SU-DHL-6 (cell line): ENCODE data around the gene TDRD10.

Experiments used
- H2AFZ ChIP-seq: fragments of 200-600 bp; sonication (generic); 2 replicates; pipeline ENCODE4 v1.6.1; 2014; ENCODE audit warnings: low read depth, mild to moderate bottlenecking, moderate library complexity, mixed read lengths, antibody characterized with exemption, low read length; ENCODE audit not compliant: severe bottlenecking
- H3F3A ChIP-seq: fragments of 200-600 bp; shearing (Covaris generic); 2 replicates; pipeline ENCODE4 v1.6.0; 2016; ENCODE audit warnings: antibody characterized with exemption, mild to moderate bottlenecking; ENCODE audit not compliant: insufficient read depth
- H3K27ac ChIP-seq: fragments of 200-600 bp; sonication (generic); 2 replicates; pipeline ENCODE4 v1.5.1; 2016; ENCODE audit warnings: low read depth, mild to moderate bottlenecking, low read length, moderate library complexity, mixed read lengths
- H3K27me3 ChIP-seq: fragments of 200-600 bp; sonication (generic), shearing (Covaris generic); 2 replicates; pipeline ENCODE4 v1.6.0; 2014; ENCODE audit warnings: mild to moderate bottlenecking, low read length
- H3K36me3 ChIP-seq: fragments of 200-600 bp; sonication (generic); 2 replicates; pipeline ENCODE4 v1.6.1; 2014; ENCODE audit warnings: mild to moderate bottlenecking, low read length, mixed read lengths
- H3K4me2 ChIP-seq: fragments of 300-600, 200-600 bp; shearing (Covaris generic), sonication (generic); 2 replicates; pipeline ENCODE4 v1.6.0; 2014; ENCODE audit warnings: low read length, low read depth, mild to moderate bottlenecking; ENCODE audit not compliant: poor library complexity, severe bottlenecking
- H3K4me3 ChIP-seq: fragments of 200-600 bp; sonication (generic); 2 replicates; pipeline ENCODE4 v1.5.1; 2014; ENCODE audit warnings: antibody characterized with exemption, low read length, mild to moderate bottlenecking, mixed read lengths; ENCODE audit not compliant: insufficient read depth, poor library complexity, severe bottlenecking
- H3K79me2 ChIP-seq: fragments of 200-600 bp; sonication (generic); 2 replicates; pipeline ENCODE4 v1.6.1; 2014; ENCODE audit warnings: mild to moderate bottlenecking, low read length, moderate library complexity; ENCODE audit not compliant: insufficient read depth
- H3K9ac ChIP-seq: fragments of 200-600 bp; sonication (generic); 2 replicates; pipeline ENCODE4 v1.7.0; 2014; ENCODE audit warnings: mild to moderate bottlenecking, low read length
- H3K9me2 ChIP-seq: fragments of 200-600 bp; sonication (generic); replicated peaks from 2 replicates; pipeline ENCODE4 v1.6.1; 2014; ENCODE audit warnings: low read length; ENCODE audit not compliant: insufficient read depth
- H3K9me3 ChIP-seq: fragments of 200-600 bp; sonication (generic); 2 replicates; pipeline ENCODE4 v1.6.1; 2014; ENCODE audit warnings: low read length, mixed read lengths; ENCODE audit not compliant: insufficient read depth
- H4K20me1 ChIP-seq: fragments of 200-600 bp; sonication (generic); 2 replicates; pipeline ENCODE4 v1.6.1; 2014; ENCODE audit warnings: low read depth, mild to moderate bottlenecking, antibody characterized with exemption, low read length, moderate library complexity, mixed read lengths
- EZH2phosphoT487 ChIP-seq: fragments of 200-600 bp; sonication (generic), shearing (Covaris generic); conservative IDR thresholded peaks from 2 replicates; pipeline ENCODE4 v1.6.1; 2018; ENCODE audit warnings: mild to moderate bottlenecking, antibody characterized with exemption, low read length, moderate library complexity, mixed read lengths
- TF ChIP-seq, protein P1 (sequence below): fragments of 200-600 bp; sonication (generic); IDR thresholded peaks from one replicate; pipeline ENCODE4 v1.5.1; 2017; ENCODE audit warnings: antibody characterized with exemption, mild to moderate bottlenecking, low read length, moderate library complexity; ENCODE audit not compliant: insufficient read depth, poor library complexity, severe bottlenecking

TDRD10 gene

DNA sequence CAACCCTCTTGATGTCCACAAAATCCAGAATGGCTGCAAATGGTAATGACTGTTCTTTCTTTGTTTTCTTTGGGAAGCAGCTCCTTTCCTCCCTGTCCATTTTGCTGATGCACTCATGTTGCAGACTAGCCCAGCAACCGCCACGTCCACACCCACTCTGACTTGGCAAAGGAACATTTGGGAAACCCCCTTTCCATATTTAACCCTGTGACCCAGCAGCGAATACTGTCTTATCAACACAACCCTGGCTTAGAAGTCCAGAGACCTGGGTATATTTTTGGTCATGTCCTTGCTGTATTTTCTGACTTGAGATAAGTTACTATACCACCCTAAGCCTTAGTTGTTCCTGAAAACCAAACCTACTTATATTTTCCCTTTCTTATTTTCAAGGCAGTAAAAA lies 18.3 kb downstream of the TDRD10 start:
- H4K20me1 ChIP-seq: no peaks in the 10 kb centered on the region
- no peak overlapping the region for H3K27ac ChIP-seq
- no peaks in the 10 kb centered on the region for H3F3A ChIP-seq
- no peaks in the 10 kb centered on the region for H3K27me3 ChIP-seq
- H3K9me2 ChIP-seq: no peaks in the 10 kb centered on the region
- no peak overlapping the region for H2AFZ ChIP-seq
- H3K36me3 ChIP-seq: no peaks in the 10 kb centered on the region
- no peak overlapping the region for H3K4me2 ChIP-seq
- no peaks in the 10 kb centered on the region for H3K79me2 ChIP-seq
- no peak overlapping the region for H3K4me3 ChIP-seq
- H3K9me3 ChIP-seq: no peaks in the 10 kb centered on the region
- H3K9ac ChIP-seq: no peak overlapping the region
- TF ChIP-seq EZH2phosphoT487: no peak
- TF ChIP-seq, protein P1, sequence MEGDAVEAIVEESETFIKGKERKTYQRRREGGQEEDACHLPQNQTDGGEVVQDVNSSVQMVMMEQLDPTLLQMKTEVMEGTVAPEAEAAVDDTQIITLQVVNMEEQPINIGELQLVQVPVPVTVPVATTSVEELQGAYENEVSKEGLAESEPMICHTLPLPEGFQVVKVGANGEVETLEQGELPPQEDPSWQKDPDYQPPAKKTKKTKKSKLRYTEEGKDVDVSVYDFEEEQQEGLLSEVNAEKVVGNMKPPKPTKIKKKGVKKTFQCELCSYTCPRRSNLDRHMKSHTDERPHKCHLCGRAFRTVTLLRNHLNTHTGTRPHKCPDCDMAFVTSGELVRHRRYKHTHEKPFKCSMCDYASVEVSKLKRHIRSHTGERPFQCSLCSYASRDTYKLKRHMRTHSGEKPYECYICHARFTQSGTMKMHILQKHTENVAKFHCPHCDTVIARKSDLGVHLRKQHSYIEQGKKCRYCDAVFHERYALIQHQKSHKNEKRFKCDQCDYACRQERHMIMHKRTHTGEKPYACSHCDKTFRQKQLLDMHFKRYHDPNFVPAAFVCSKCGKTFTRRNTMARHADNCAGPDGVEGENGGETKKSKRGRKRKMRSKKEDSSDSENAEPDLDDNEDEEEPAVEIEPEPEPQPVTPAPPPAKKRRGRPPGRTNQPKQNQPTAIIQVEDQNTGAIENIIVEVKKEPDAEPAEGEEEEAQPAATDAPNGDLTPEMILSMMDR: no peak

DNA sequence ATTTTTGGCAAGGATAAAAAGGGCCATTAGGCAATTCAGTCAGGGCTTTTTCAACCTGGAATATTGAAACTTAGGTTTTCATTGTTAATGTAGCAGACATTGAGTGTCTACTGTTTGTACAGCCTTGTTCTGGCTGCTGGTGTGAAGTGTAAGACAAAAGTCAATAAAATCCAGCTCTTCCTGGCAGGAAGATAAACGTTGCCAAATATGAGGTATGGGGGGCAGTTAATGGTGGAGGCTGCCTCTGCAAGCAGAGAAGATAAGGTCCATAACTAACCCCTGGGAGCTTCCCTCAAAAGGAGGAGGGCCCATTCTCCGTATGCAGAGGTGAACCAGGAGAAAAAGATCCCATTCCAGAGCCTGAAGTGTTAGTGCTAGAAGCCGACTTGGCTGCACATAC lies 19.7 kb downstream of the TDRD10 start:
- no peak overlapping the region for H3K27ac ChIP-seq
- no peak overlapping the region for H3K4me2 ChIP-seq

DNA sequence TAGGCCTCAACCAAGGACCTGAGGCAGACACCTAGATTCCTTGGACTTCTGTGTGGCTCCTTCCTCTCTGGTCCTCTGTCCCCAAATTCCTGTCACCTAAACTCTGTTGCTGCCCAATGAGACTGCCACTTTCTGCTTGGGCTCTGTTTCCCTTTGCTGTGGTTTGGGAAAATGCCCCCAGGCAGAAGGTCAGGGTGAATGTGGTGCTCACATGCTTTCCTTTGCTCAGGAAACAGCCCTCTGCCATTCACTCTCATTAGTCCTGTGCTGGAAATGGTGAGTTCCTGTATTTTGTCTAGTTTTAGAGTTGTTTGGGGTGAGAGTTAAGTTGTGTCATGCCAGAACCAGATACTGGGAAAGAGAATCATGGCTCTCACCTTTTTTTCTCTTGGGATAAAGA lies 22.9 kb downstream of the TDRD10 start:
- H3K27me3 ChIP-seq: no peaks in the 10 kb centered on the region
- no peak for TF ChIP-seq EZH2phosphoT487
- TF ChIP-seq, protein P1: no peak
- no peaks in the 10 kb centered on the region for H4K20me1 ChIP-seq
- H3F3A ChIP-seq: no peaks in the 10 kb centered on the region
- H3K36me3 ChIP-seq: no peaks in the 10 kb centered on the region
- no peak overlapping the region for H3K4me3 ChIP-seq
- no peak overlapping the region for H3K27ac ChIP-seq
- no peak overlapping the region for H3K9ac ChIP-seq
- H3K9me3 ChIP-seq: no peaks in the 10 kb centered on the region
- no peaks in the 10 kb centered on the region for H3K79me2 ChIP-seq
- no peaks in the 10 kb centered on the region for H3K9me2 ChIP-seq
- H3K4me2 ChIP-seq: no peak overlapping the region
- H2AFZ ChIP-seq: no peak overlapping the region

More for the DNA sequence above, 19.7 kb downstream of the TDRD10 start:
- Histone ChIP-seq H3K79me2 (no peaks in the 10 kb centered on the region), H2AFZ (no peak overlapping the region), H3K27me3 (no peaks in the 10 kb centered on the region), H3K9me3 (no peaks in the 10 kb centered on the region), H3K4me3 (no peak overlapping the region), H3K36me3 (no peaks in the 10 kb centered on the region), H3F3A (no peaks in the 10 kb centered on the region), H4K20me1 (no peaks in the 10 kb centered on the region), H3K9ac (no peak overlapping the region), H3K9me2 (no peaks in the 10 kb centered on the region)
- TF ChIP-seq, protein P1: no peak
- no peak for TF ChIP-seq EZH2phosphoT487

DNA sequence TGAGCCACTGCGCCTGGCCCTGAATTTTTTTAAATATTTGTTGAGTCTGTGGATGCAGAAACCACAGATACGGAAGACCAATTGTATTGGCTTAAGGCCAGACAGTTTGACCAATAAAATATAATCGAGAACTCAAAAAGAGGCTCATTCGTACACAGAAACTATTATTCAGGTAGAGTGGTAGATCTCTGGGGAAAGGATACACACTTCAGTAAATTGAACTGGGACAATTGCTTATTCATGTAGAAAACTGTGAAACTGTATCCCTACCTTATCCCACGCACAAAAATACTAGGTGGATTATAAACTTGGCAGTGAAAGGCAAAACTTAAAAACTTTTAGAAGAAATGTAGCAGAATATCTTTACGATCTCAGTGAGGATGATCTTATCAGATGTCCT lies 25.2 kb downstream of the TDRD10 start:
- Histone ChIP-seq H3K79me2 (no peaks in the 10 kb centered on the region), H3K4me3 (no peak overlapping the region), H3K9ac (no peak overlapping the region), H3K9me2 (no peaks in the 10 kb centered on the region), H3K9me3 (no peaks in the 10 kb centered on the region), H3F3A (no peaks in the 10 kb centered on the region), H3K27ac (no peak overlapping the region), H4K20me1 (no peaks in the 10 kb centered on the region), H3K27me3 (no peaks in the 10 kb centered on the region), H3K4me2 (no peak overlapping the region), H3K36me3 (no peaks in the 10 kb centered on the region), H2AFZ (no peak overlapping the region)
- TF ChIP-seq, protein P1: no peak
- no peak for TF ChIP-seq EZH2phosphoT487
